Smooth muscle cell (in vitro differentiated cells): ENCODE measurements around the gene RAVER2. TPM values are rescaled to one million over a fixed set of nuclear protein-coding genes. Genes with fewer than 3 reads are reported as not detected.

Experiments used
- DNase-seq: peaks from one replicate; lab custom pipeline; 2025; ENCODE audit not compliant: unreplicated experiment; lab: John Stamatoyannopoulos, UW
- H2AFZ ChIP-seq: fragments of 200-600 bp; sonication (generic); 2 replicates; pipeline ENCODE4 v1.6.0; 2016; ENCODE audit warnings: antibody characterized with exemption, low read depth, mild to moderate bottlenecking
- H3F3A ChIP-seq: fragments of 200-600 bp; sonication (generic); 2 replicates; pipeline ENCODE4 v1.6.0; 2017; ENCODE audit warnings: antibody characterized with exemption, low read depth
- H3K27ac ChIP-seq: fragments of 200-600 bp; sonication (generic); 2 replicates; pipeline ENCODE4 v1.5.1; 2016; ENCODE audit warnings: low read depth, mild to moderate bottlenecking
- H3K27me3 ChIP-seq: fragments of 200-600 bp; sonication (generic); 2 replicates; pipeline ENCODE4 v1.6.1; 2016; ENCODE audit warnings: low read depth, mild to moderate bottlenecking
- H3K36me3 ChIP-seq: fragments of 200-600 bp; sonication (generic); 2 replicates; pipeline ENCODE4 v1.5.1; 2016; ENCODE audit warnings: low read depth
- H3K4me1 ChIP-seq: fragments of 200-600 bp; sonication (generic); 2 replicates; pipeline ENCODE4 v1.5.1; 2016; ENCODE audit warnings: low read depth
- H3K4me2 ChIP-seq: fragments of 200-600 bp; sonication (generic); 2 replicates; pipeline ENCODE4 v1.6.0; 2016; ENCODE audit warnings: mild to moderate bottlenecking
- H3K4me3 ChIP-seq: fragments of 200-600 bp; sonication (generic); 2 replicates; pipeline ENCODE4 v1.5.1; 2016; ENCODE audit warnings: mild to moderate bottlenecking
- H3K79me2 ChIP-seq: fragments of 200-600 bp; sonication (generic); 2 replicates; pipeline ENCODE4 v1.6.0; 2016; ENCODE audit warnings: low read depth, mild to moderate bottlenecking
- H3K9ac ChIP-seq: fragments of 200-600 bp; sonication (generic); 2 replicates; pipeline ENCODE4 v1.6.0; 2016; ENCODE audit warnings: low read depth
- H3K9me3 ChIP-seq: fragments of 200-600 bp; sonication (generic); replicated peaks from 2 replicates; pipeline ENCODE4 v1.5.1; 2016; ENCODE audit warnings: low read depth
- H4K20me1 ChIP-seq: fragments of 200-600 bp; sonication (generic); 2 replicates; pipeline ENCODE4 v1.6.0; 2016; ENCODE audit warnings: low read depth
- WGBS: methylation state at CpG from one replicate; pipeline ENCODE4 v1.1.7; 2016; ENCODE audit warnings: low lambda C conversion rate; 5-methylcytosine and 5-hydroxymethylcytosine counted together
- polyA plus RNA-seq: library from polyadenylated mRNA; unstranded; fragments of >200 nt; fragmentation: Nextera tagmentation; extraction: Ambion mirVana; gene quantifications from 2 replicates; pipeline ENCODE4 v1.2.1, GENCODE V29; 2016
- total RNA-seq: library from RNA; depleted of rRNA; stranded (reverse); fragments of >200 nt; gene quantifications from 2 replicates; pipeline ENCODE4 v1.2.3, GENCODE V29; 2014
- TF ChIP-seq, protein P1 (sequence below): fragments of 200-600 bp; sonication (generic); IDR thresholded peaks from 2 replicates; pipeline ENCODE4 v1.5.1; 2017; ENCODE audit warnings: borderline replicate concordance, mild to moderate bottlenecking, antibody characterized with exemption; ENCODE audit not compliant: insufficient read depth, poor library complexity, severe bottlenecking

RAVER2 gene
- total and polyA plus RNA-seq, 2 experiments from 2014 or later: 2.8 to 9.8 TPM

DNA sequence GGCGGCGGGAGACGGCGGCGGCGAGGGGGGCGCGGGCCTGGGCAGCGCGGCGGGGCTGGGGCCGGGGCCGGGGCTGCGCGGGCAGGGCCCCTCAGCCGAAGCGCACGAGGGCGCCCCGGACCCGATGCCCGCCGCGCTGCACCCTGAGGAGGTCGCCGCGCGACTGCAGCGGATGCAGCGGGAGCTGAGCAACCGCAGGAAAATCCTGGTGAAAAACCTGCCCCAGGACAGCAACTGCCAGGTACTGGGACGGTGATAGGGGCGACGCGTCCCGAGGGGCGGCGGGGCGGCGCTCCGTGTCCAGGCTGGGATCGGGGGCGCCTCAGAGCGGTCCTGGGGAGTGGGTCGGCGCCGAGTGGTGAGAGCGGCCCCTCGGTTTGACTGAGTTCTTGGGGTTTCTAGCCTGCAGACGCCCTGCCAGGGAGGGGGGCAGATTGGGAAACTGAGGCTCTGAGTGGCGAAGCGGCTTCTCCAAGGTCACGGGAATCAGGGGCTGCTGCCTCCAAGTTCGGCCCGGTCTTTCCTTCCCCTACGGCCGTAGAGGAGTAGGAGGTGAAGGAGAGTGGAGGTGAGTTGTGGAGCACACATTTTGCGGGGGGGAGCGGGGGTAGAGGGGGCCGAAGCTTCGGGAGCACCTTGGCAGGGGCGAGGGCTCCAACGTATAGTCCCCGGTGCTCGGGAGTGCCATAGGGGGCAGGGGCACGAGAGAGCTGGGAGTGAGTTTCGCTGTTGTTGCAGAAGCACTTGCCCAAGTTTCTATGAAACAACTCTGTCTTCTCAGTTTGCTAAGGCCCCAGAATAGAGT is 508 bp downstream of the RAVER2 start:
- no peak for DNase-seq
- Histone ChIP-seq H3K36me3 (no peaks in the 10 kb centered on the region), H3K4me2 (peak overlapping the region; percentile 100), H3K9me3 (no peaks in the 10 kb centered on the region), H3F3A (peaks cover 4% of the 10 kb centered on the region), H3K79me2 (no peaks in the 10 kb centered on the region), H2AFZ (peak overlapping the region; percentile 97), H3K9ac (peak overlapping the region; percentile 60), H4K20me1 (no peaks in the 10 kb centered on the region), H3K27ac (no peak overlapping the region), H3K27me3 (peaks cover 6% of the 10 kb centered on the region), H3K4me1 (peaks cover 2% of the 10 kb centered on the region), H3K4me3 (peak overlapping the region; percentile 90)
- TF ChIP-seq, protein P1, sequence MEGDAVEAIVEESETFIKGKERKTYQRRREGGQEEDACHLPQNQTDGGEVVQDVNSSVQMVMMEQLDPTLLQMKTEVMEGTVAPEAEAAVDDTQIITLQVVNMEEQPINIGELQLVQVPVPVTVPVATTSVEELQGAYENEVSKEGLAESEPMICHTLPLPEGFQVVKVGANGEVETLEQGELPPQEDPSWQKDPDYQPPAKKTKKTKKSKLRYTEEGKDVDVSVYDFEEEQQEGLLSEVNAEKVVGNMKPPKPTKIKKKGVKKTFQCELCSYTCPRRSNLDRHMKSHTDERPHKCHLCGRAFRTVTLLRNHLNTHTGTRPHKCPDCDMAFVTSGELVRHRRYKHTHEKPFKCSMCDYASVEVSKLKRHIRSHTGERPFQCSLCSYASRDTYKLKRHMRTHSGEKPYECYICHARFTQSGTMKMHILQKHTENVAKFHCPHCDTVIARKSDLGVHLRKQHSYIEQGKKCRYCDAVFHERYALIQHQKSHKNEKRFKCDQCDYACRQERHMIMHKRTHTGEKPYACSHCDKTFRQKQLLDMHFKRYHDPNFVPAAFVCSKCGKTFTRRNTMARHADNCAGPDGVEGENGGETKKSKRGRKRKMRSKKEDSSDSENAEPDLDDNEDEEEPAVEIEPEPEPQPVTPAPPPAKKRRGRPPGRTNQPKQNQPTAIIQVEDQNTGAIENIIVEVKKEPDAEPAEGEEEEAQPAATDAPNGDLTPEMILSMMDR: no peak
- WGBS: 2% methylated on average over 59 of the region's 67 CpGs

DNA sequence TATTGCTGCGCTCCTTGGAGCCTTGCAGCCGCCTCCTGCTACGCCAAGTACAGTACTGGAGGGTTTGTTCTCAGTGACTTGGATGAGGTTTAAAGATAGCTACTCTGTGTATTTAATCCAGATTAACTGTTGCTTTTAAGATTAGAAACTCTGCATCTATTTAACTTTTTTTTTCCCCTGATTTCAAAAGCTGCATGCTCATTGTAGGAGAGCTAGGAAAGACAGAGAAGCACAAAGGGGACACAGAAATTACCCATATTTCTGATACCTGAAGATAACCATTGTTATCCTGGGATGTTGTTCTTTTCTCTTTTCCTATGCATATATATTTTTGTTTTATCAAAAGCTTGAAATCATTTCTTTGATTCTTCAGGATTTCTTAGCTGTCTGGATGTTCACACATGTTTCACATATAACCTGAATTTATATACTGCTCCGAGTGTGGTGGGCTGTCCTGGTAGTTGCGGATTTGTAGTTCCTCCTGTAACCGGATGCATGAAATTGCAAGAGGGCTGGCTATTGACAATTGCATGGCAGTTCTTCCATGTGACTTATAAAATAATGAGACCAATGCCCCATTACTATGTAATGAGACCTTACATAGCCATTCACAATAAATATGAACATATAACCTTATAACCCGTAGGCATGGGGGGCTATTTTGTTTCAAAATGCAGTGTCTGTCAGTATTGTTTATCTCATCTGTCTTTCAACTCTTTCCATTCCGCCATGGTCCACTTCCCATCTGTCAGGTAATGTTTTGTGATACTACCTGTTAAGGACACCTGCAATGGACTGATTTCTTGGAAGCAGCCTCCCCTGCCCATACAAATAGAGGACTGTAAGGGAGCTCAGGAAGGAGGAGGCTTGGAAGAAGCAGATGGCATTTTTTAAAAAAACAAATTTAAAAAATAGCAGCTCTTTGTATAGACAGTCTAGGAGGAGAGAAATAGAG is 1.4 kb downstream of the RAVER2 start:
- WGBS: 52% methylated on average over 8 of the region's 8 CpGs
- H3K36me3 ChIP-seq: no peaks in the 10 kb centered on the region
- H4K20me1 ChIP-seq: peaks cover 3% of the 10 kb centered on the region
- TF ChIP-seq, protein P1: no peak
- DNase-seq: no peak
- H3K27me3 ChIP-seq: peaks cover 6% of the 10 kb centered on the region
- H3F3A ChIP-seq: peaks cover 4% of the 10 kb centered on the region
- H3K4me2 ChIP-seq: peak overlapping the region; percentile 100
- peak overlapping the region; percentile 97 for H2AFZ ChIP-seq
- no peaks in the 10 kb centered on the region for H3K79me2 ChIP-seq
- peaks cover 10% of the 10 kb centered on the region for H3K4me1 ChIP-seq
- H3K9me3 ChIP-seq: no peaks in the 10 kb centered on the region
- H3K27ac ChIP-seq: no peak overlapping the region
- no peak overlapping the region for H3K9ac ChIP-seq
- H3K4me3 ChIP-seq: peak overlapping the region; percentile 90

DNA sequence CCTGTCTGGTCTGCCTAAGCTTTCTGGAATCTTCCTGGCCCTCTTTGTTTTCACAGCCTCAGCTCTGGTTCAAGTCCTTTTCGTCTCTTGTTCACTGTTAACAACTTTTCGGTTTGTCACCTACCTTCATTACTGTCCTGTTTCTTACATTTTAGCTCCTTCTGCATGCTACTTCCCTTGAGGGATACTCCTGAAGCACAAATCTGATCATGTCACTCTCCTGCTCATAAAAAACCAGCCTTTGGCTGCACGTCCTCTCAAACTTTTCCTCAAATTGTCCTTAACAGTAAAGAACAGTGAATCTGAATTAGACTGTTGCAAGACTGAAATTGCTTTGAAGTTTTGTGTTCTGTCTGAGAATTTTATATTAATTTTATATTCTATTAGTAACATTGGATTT is 3.3 kb downstream of the RAVER2 start:
- no peak for DNase-seq
- H2AFZ ChIP-seq: no peak overlapping the region
- H3K79me2 ChIP-seq: no peaks in the 10 kb centered on the region
- H3K27me3 ChIP-seq: peaks cover 4% of the 10 kb centered on the region
- WGBS: 65% methylated on average over 3 of the region's 3 CpGs
- TF ChIP-seq, protein P1: no peak
- H3K4me3 ChIP-seq: no peak overlapping the region
- H3K27ac ChIP-seq: no peak overlapping the region
- H3K9ac ChIP-seq: no peak overlapping the region
- H3K36me3 ChIP-seq: no peaks in the 10 kb centered on the region
- no peak overlapping the region for H3K4me2 ChIP-seq
- peaks cover 4% of the 10 kb centered on the region for H3F3A ChIP-seq
- peaks cover 3% of the 10 kb centered on the region for H4K20me1 ChIP-seq
- H3K9me3 ChIP-seq: no peaks in the 10 kb centered on the region
- peaks cover 10% of the 10 kb centered on the region for H3K4me1 ChIP-seq
